Esophagus squamous epithelium (tissue), 4 donors: ENCODE data around the gene SLC47A2.

Experiments
- POLR2A ChIP-seq, 4 donors: fragments of 450-650 bp; IDR thresholded peaks; one replicate each; pipeline ENCODE4 v1.6.1; 2017; ENCODE audit warnings: antibody characterized with exemption in 4 of 4, mild to moderate bottlenecking in 4 of 4, moderate library complexity in 3 of 4
- TF ChIP-seq, protein P1 (sequence below), 6 experiments: fragments of 450-650 bp in 4 of 6; fragments of 200-600 bp in 2 of 6; sonication (generic) in 2 of 6; IDR thresholded peaks; one replicate each; pipeline ENCODE4 v1.5.1; 2016 to 2019; ENCODE audit warnings: antibody characterized with exemption in 6 of 6, mild to moderate bottlenecking in 4 of 6, moderate library complexity in 4 of 6

GRCh38 chr17:19717031-19717360 is 612 bp upstream of the SLC47A2 start:
- TF ChIP-seq, protein P1, sequence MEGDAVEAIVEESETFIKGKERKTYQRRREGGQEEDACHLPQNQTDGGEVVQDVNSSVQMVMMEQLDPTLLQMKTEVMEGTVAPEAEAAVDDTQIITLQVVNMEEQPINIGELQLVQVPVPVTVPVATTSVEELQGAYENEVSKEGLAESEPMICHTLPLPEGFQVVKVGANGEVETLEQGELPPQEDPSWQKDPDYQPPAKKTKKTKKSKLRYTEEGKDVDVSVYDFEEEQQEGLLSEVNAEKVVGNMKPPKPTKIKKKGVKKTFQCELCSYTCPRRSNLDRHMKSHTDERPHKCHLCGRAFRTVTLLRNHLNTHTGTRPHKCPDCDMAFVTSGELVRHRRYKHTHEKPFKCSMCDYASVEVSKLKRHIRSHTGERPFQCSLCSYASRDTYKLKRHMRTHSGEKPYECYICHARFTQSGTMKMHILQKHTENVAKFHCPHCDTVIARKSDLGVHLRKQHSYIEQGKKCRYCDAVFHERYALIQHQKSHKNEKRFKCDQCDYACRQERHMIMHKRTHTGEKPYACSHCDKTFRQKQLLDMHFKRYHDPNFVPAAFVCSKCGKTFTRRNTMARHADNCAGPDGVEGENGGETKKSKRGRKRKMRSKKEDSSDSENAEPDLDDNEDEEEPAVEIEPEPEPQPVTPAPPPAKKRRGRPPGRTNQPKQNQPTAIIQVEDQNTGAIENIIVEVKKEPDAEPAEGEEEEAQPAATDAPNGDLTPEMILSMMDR (IDR thresholded peaks at IDR 0.05) = no peak
- no peak for TF ChIP-seq POLR2A (IDR thresholded peaks at IDR 0.05)
